ENCODE results near the gene CBX6.

Gene CBX6

GRCh38 chr22:38837414-38837928 is 34.5 kb downstream of the CBX6 start:
- TF ChIP-seq CTCF (IDR thresholded peaks at IDR 0.05; ENCODE audit: insufficient read depth, missing control alignments): no peak
- FAIRE-seq: no peak
- no peak for DNase-seq (ENCODE audit: insufficient read length, low spot score)

- no peak for TF ChIP-seq CTCF (IDR thresholded peaks at IDR 0.05; ENCODE audit: insufficient read depth, missing control alignments)
- DNase-seq (ENCODE audit: insufficient read length, low spot score) (no peak), FAIRE-seq (no peak)
Observed at GRCh38 chr22:38835888-38836301, 36.1 kb downstream of the CBX6 start.

- no peak for TF ChIP-seq CTCF (IDR thresholded peaks at IDR 0.05; ENCODE audit: insufficient read depth, missing control alignments)
- no peak for FAIRE-seq
- no peak for DNase-seq (ENCODE audit: insufficient read length, low spot score)
Observed at GRCh38 chr22:38834991-38835390, 37.0 kb downstream of the CBX6 start.

GRCh38 chr22:38834215-38834953 is 37.6 kb downstream of the CBX6 start:
- no peak for DNase-seq (ENCODE audit: insufficient read length, low spot score)
- FAIRE-seq: no peak
- no peak for TF ChIP-seq CTCF (IDR thresholded peaks at IDR 0.05; ENCODE audit: insufficient read depth, missing control alignments)

GRCh38 chr22:38833061-38833460 is 39.0 kb downstream of the CBX6 start:
- no peak for TF ChIP-seq CTCF (IDR thresholded peaks at IDR 0.05; ENCODE audit: insufficient read depth, missing control alignments)
- no peak for DNase-seq (ENCODE audit: insufficient read length, low spot score)
- no peak for FAIRE-seq

GRCh38 chr22:38832005-38832978 is 39.7 kb downstream of the CBX6 start:
- no peak for FAIRE-seq
- DNase-seq (ENCODE audit: insufficient read length, low spot score): no peak
- no peak for TF ChIP-seq CTCF (IDR thresholded peaks at IDR 0.05; ENCODE audit: insufficient read depth, missing control alignments)

Data from D721Med (cell line).